Measurements from ENCODE around the gene TACSTD2.

Gene TACSTD2

DNA sequence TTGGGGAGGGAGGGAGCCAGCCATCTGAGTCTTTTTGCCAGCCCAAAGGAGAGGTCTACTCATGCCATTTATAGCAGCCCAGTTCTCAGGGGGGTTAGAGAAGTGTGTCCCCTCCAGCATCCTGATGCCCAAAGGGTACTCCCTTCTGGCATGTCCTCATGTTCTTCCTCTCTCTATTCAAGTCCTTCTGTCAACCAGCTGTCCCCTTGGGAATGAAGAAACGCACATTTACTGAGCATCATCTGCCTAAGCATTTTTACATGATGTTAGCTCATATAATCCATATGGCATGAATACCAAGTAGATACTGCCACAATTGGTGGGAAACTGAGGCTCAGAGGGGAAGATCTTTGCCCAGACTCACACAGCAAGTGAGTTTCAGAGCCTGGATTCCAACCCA lies 14.8 kb upstream of the TACSTD2 start:
- no peaks in the 10 kb centered on the region for H3K36me3 ChIP-seq (ENCODE audit: insufficient read depth, low read length)
- H2AFZ ChIP-seq (ENCODE audit: low read length), result no peak overlapping the region
- no peaks in the 10 kb centered on the region for H3F3A ChIP-seq (ENCODE audit: low read depth)
- H3K9me3 ChIP-seq (ENCODE audit: insufficient read depth, low read depth, low read length), result no peaks in the 10 kb centered on the region
- no peaks in the 10 kb centered on the region for H3K9me2 ChIP-seq (replicated peaks; ENCODE audit: low read depth, low read length)
- H3K4me3 ChIP-seq (ENCODE audit: low read length, poor library complexity, severe bottlenecking), result no peak overlapping the region
- no peaks in the 10 kb centered on the region for H3K27me3 ChIP-seq (ENCODE audit: insufficient read depth, low read length, poor library complexity, severe bottlenecking)
- H3K79me2 ChIP-seq (ENCODE audit: insufficient read depth, low read length), result no peaks in the 10 kb centered on the region
- TF ChIP-seq, protein P1, sequence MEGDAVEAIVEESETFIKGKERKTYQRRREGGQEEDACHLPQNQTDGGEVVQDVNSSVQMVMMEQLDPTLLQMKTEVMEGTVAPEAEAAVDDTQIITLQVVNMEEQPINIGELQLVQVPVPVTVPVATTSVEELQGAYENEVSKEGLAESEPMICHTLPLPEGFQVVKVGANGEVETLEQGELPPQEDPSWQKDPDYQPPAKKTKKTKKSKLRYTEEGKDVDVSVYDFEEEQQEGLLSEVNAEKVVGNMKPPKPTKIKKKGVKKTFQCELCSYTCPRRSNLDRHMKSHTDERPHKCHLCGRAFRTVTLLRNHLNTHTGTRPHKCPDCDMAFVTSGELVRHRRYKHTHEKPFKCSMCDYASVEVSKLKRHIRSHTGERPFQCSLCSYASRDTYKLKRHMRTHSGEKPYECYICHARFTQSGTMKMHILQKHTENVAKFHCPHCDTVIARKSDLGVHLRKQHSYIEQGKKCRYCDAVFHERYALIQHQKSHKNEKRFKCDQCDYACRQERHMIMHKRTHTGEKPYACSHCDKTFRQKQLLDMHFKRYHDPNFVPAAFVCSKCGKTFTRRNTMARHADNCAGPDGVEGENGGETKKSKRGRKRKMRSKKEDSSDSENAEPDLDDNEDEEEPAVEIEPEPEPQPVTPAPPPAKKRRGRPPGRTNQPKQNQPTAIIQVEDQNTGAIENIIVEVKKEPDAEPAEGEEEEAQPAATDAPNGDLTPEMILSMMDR (conservative IDR thresholded peaks at IDR 0.05; ENCODE audit: low read length), result no peak
- no peak for TF ChIP-seq EZH2phosphoT487 (IDR thresholded peaks at IDR 0.05; ENCODE audit: borderline replicate concordance)
- H3K9ac ChIP-seq (ENCODE audit: low read depth, low read length, poor library complexity, severe bottlenecking), result no peak overlapping the region
- H4K20me1 ChIP-seq (ENCODE audit: insufficient read depth, low read length, poor library complexity, severe bottlenecking), result no peaks in the 10 kb centered on the region
- no peak overlapping the region for H3K4me2 ChIP-seq (ENCODE audit: low read depth, low read length, poor library complexity, severe bottlenecking)
- H3K4me1 ChIP-seq (ENCODE audit: insufficient read depth, low read length, poor library complexity, severe bottlenecking), result no peaks in the 10 kb centered on the region

GRCh38 chr1:58590019-58590418 lies 13.0 kb upstream of the TACSTD2 start:
- H3K36me3 ChIP-seq (ENCODE audit: insufficient read depth, low read length), result no peaks in the 10 kb centered on the region
- no peaks in the 10 kb centered on the region for H3K9me2 ChIP-seq (replicated peaks; ENCODE audit: low read depth, low read length)
- no peak overlapping the region for H3K4me3 ChIP-seq (ENCODE audit: low read length, poor library complexity, severe bottlenecking)
- H4K20me1 ChIP-seq (ENCODE audit: insufficient read depth, low read length, poor library complexity, severe bottlenecking), result no peaks in the 10 kb centered on the region
- H3F3A ChIP-seq (ENCODE audit: low read depth), result no peaks in the 10 kb centered on the region
- H3K9ac ChIP-seq (ENCODE audit: low read depth, low read length, poor library complexity, severe bottlenecking), result no peak overlapping the region
- no peaks in the 10 kb centered on the region for H3K9me3 ChIP-seq (ENCODE audit: insufficient read depth, low read depth, low read length)
- H3K4me2 ChIP-seq (ENCODE audit: low read depth, low read length, poor library complexity, severe bottlenecking), result no peak overlapping the region
- H3K27me3 ChIP-seq (ENCODE audit: insufficient read depth, low read length, poor library complexity, severe bottlenecking), result no peaks in the 10 kb centered on the region
- no peak overlapping the region for H2AFZ ChIP-seq (ENCODE audit: low read length)
- H3K4me1 ChIP-seq (ENCODE audit: insufficient read depth, low read length, poor library complexity, severe bottlenecking), result peaks cover 3% of the 10 kb centered on the region
- TF ChIP-seq EZH2phosphoT487 (IDR thresholded peaks at IDR 0.05; ENCODE audit: borderline replicate concordance), result no peak
- TF ChIP-seq, protein P1 (conservative IDR thresholded peaks at IDR 0.05; ENCODE audit: low read length), result no peak
- no peaks in the 10 kb centered on the region for H3K79me2 ChIP-seq (ENCODE audit: insufficient read depth, low read length)

DNA sequence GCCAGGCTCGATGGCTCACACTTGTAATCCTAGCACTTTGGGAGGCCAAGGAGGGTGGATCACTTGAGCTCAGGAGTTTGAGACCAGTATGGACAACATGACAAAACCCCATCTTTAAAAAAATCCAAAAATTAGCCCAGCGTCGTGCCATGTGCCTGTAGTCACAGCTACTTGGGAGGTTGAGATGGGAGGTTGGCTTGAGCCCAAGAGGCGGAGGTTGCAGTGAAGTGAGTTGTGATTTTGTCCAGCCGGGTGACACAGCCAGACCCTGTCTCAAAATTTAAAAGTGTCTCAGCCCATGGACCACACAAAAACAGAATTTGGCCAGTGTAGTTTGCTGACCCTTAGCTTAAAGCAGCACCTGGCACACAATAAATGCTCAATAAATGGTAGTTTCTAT lies 11.3 kb upstream of the TACSTD2 start:
- Histone ChIP-seq H3K9me3 (ENCODE audit: insufficient read depth, low read depth, low read length) (no peaks in the 10 kb centered on the region), H3F3A (ENCODE audit: low read depth) (no peaks in the 10 kb centered on the region), H3K4me2 (ENCODE audit: low read depth, low read length, poor library complexity, severe bottlenecking) (no peak overlapping the region), H2AFZ (ENCODE audit: low read length) (no peak overlapping the region), H3K9ac (ENCODE audit: low read depth, low read length, poor library complexity, severe bottlenecking) (no peak overlapping the region), H4K20me1 (ENCODE audit: insufficient read depth, low read length, poor library complexity, severe bottlenecking) (no peaks in the 10 kb centered on the region), H3K4me3 (ENCODE audit: low read length, poor library complexity, severe bottlenecking) (no peak overlapping the region), H3K9me2 (replicated peaks; ENCODE audit: low read depth, low read length) (no peaks in the 10 kb centered on the region), H3K36me3 (ENCODE audit: insufficient read depth, low read length) (no peaks in the 10 kb centered on the region), H3K27me3 (ENCODE audit: insufficient read depth, low read length, poor library complexity, severe bottlenecking) (no peaks in the 10 kb centered on the region), H3K79me2 (ENCODE audit: insufficient read depth, low read length) (no peaks in the 10 kb centered on the region), H3K4me1 (ENCODE audit: insufficient read depth, low read length, poor library complexity, severe bottlenecking) (peaks cover 20% of the 10 kb centered on the region)
- TF ChIP-seq, protein P1 (conservative IDR thresholded peaks at IDR 0.05; ENCODE audit: low read length), result no peak
- TF ChIP-seq EZH2phosphoT487 (IDR thresholded peaks at IDR 0.05; ENCODE audit: borderline replicate concordance), result no peak
